Activated T-cell treated with anti-CD3 and anti-CD28 coated beads, Interleukin-2, amount 50 U/mL, for 1 hour (primary cell): ENCODE data around the gene ARMH1.

Experiments
- DNase-seq: peaks from one replicate; pipeline ENCODE4 v3.0.0-alpha.2; 2020

ARMH1 gene

DNA sequence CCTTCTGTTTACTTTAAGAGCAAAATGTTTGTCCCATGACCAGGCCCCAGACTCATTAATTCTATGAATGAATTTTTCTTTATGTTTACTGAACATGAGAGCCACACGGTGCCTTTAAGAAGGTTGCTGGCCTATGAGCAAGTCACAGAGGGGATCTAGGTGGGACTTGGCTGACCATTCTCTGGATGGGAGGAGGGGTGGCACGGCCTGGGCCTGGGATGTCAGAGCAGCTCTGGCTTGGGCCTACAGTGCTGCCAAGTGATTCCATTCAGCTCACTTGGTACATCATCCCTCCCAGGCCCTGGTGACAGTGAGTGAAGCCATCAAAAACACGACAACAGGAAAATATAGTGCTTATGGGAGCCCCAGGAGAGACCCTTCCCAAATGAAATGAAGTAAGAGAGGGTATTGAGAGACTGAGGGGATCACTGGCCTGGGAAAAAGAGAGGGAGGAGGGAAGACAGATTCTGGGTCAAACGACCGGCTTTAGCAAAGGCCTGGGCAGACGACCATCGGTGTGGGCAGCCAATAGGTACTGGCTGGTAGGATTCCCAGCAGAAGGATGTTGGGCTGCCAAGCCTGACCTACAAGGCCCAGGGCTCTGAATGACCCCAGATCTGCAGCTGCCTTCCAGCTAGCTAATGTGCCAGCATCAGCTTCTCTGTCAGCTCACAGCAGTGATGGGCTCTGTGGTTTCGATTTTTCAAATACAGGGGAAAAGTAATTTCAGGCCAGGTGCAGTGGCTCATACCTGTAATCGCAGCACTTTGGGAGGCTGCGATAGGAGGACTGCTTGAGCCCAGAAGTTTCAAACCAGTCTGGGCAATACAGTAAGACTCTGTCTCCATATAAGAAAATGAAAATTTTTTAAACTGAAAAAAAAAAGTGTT is 3.5 kb upstream of the ARMH1 start:
- DNase-seq, result no peak

DNA sequence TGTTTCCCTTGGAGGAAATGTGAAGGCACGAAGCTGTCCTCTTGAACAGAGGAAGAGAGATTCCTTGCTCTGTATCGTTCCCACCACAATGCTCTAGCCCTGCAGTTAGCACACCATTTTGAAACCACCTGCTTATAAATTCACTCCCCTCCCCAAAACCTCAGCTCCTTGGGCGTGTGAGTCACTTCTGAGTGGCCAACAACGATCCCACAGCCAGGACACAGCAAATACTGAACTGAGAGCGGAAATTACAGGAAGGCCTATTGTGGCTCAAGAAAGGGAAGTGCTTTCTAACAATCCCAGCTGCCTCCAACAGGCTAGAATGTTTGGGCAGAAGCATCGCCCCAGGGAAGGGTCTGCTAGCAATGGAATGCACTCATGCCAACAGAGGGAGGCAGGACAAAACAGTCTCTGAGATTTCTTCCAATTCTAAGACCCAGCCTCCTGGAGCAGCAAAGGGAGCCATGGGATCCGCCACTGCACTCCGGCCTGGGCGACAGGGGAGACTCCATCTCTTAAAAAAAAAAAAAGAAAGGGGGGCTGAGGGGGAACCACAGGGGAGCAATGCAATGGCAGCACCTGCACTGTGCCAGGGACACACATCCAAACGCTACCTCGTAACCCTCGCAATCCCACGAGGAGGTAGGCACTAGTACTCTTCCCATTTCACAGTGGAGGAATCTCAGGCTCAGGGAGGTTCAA is 2.1 kb upstream of the ARMH1 start:
- DNase-seq, result no peak

DNA sequence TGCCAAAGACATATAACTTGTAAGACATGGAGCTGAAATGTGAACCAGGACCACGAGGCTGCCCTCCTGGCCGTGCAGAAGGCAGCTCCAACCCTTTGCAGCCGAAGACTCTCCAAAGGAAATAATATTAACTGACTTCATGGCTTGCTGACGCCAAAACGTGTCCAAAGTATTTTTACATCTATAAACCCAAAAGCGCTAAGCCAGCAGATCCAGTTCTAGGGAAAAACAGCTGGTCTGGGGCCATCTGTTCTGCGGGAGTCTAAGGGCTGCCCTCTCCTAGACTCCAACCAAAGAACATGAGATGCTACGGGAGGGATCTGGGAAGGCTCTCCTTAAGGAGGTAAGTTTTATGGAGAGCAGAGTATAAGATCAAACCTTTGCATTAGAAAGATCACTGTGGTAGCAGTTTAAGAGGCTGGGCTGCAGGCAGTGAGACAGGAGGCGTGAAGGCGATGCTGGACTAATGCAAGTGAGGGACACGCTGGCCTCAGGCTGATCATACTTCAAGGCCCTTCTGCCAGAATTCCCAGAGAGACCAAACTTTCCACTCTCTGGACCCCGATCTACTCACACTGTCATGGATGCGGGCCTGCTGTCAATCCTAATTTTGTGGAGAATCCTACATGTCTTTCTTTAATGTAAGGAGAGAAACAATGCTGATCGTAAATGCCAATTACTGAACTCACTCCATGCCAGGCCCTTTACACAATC is 1.4 kb upstream of the ARMH1 start:
- no peak for DNase-seq

DNA sequence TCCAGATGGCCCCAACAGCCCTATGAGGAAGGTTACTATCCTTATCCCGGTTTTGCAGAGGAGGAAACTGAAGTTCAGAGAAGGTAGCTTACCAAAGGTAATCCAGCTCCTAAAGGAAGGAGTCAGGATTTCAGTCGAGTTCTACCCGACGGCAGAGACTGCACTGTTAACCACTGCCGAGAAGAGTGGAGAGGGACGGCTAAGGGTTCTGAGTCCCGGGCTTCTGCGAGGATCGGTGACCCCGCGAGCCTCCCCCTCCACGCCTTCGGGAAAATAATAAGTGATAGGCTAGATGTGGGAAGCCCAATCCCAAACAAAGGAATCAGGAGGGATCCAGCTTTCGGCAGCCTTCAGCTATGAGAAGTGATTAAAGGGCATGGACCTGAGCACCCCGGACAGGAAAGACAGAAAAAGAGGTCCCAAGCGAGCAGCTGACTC is 820 bp upstream of the ARMH1 start:
- no peak for DNase-seq

DNA sequence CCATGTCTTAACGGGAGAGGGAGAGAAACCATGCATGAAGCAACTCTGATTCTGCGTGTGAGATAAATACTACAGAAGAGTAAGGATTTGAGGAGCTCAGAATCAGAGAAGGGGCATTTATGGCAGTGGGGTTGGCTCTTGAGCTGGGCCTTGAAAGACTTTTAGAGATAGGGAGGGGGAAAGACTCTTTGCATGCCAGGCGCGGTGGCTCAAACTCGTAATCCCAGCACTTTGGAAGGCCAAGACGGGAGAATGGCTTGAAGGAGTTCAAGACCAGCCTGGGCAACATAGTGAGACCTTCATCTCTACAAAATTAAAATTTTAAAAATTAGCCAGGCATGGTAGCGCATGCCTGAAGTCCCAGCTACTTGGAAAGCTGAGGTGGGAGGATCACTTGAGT is 672 bp downstream of the ARMH1 start:
- DNase-seq, result no peak

DNA sequence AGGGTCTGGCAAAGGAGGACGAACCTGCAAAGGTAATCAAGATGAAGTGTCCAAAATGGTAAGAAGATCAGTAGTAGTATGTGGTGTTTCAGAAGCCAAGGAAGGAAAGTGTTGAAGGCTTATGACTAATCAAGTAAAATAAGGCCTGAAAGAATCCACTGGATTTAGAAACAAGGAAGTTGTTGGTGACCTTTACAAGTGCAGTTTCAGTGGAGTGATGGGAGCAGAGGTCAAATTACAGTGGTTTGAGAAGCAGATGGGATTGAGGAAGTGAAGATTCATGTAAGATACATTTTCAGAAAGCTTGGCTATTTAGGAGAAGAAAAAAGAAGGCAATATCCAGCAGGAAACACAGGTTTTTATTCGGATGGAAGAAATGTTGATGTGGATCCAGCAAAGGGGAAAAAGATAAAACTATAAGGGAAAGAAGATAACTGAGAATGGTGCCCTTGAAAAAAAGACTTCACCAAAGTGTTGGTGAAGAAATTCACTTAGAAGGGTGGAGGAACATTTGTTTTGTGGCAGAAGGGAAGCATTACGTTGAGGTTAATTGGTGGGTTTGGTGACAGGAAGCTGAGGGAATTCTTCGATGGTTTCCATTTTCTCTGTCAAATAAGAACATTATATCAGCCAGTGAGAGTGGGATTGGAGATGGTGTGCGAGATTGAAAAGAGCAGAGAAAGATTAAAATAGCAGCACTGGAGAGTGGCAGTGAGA is 2.1 kb downstream of the ARMH1 start:
- DNase-seq, result no peak

- DNase-seq, result no peak
Observed at GRCh38 chr1:44677201-44677766, 2.8 kb downstream of the ARMH1 start.

DNA sequence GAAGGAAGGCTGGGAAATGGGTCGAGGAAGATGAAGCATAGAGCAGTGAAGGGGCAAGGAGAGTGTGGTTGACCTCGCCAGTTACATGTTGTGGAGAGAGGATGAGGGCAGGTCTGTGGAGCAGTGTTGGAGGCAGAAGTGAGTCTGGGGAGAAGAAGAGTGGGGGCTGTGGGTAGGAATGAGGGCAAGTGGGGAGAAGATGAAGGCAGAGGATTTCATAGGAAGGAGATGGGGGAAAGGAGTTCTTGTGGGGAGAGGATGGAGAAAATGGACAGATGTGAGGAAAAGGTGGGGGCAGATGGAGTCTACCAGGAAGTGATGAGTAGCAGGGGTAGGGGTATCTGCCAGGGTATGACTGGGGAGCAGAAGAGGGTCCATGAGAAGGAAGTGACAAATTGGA is 3.6 kb downstream of the ARMH1 start:
- no peak for DNase-seq

DNA sequence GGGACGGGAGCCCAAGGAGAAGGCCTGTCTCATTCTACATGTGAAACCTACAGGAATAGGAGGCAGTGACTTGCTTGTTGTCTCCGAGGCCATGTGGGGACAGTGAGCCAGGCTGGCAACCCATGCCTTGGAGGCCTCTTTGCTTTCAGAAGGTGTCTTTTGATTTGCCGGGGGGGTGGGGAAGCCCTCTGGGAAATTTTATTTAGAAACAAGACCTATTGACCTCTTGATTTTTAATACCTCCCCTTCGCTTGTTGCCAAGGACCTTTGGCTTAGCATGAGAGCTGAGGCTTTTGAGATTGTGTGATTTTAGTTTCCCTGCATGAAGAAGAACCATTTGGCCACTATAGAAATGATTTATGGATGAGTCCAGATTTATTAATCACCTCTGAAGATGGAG is 4.1 kb downstream of the ARMH1 start:
- DNase-seq, result no peak

DNA sequence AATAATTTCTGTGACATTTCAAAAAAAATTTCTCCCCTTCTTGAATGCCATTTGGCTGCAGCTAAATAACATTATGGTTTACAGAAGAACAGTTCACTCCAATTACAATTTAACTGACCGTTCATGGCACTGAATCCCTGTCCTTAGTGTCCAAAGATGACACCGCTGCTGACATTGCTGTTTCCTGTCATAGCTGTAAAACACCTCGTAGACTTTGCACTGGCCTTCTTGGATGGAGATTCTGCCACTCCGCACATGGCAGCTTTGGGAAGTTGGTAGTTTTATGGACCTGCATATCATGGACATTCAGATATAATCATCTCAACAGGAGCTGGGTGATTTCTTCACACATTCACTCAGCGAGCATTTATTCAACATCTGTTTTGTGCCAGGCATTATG is 5.0 kb downstream of the ARMH1 start:
- DNase-seq, result no peak

- DNase-seq, result no peak
Observed at GRCh38 chr1:44681905-44682882, 7.7 kb downstream of the ARMH1 start.

DNA sequence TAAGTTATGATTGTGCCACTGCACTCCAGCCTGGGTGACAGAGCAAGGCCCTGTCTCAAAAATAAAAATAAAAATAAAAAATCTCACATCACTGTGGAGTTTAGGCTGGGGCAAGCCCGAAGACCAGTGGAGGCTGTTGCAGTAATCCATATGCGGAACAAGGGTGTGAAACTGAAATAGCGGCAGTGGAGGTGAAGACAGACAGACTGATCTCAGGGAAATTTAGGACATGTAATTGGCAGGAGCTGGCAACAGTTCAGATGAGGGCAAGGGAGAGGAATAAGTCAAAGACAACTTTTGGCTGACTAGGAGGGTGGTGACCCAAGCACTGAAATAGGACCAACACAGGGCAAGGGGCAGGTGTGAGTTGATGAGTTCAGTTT is 8.4 kb downstream of the ARMH1 start:
- no peak for DNase-seq

- DNase-seq, result no peak
Observed at GRCh38 chr1:44684525-44684924, 10.0 kb downstream of the ARMH1 start.

DNA sequence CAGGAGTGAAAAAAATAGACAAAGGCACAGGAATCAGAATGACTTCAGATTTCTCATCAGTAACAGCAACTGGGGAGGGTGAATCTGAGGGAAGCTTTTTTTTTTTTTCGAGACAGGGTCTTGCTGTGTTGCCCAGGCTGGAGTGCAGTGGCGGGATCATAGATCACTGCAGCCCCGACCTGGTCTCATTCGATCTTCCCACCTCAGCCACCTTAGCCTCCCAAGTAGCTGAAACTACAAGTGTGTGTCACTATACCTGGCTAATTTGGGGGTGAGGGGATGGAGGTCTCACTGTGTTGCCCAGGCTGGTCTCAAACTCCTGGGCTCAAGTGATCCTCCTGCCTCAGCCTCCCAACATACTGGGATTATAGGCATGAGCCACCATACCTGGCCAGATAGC is 10.7 kb downstream of the ARMH1 start:
- no peak for DNase-seq

DNA sequence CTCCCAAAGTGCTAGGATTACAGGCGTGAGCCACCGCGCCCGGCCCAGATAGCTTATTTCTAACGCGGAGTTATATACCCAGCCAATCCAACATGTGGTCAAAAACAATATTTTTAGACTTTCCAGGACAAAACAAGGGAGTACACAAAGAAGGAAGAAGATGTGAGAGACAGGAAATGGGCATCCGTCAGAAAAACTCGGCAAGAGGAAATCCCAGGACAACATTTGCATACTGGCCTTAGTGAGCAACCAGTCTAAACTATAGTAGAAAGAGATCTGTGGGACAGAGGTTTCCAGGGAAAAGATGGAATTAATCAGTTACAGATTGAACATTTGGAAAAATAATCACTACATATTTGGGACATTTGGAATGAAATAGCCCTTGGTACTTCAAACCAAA is 11.4 kb downstream of the ARMH1 start:
- no peak for DNase-seq

DNA sequence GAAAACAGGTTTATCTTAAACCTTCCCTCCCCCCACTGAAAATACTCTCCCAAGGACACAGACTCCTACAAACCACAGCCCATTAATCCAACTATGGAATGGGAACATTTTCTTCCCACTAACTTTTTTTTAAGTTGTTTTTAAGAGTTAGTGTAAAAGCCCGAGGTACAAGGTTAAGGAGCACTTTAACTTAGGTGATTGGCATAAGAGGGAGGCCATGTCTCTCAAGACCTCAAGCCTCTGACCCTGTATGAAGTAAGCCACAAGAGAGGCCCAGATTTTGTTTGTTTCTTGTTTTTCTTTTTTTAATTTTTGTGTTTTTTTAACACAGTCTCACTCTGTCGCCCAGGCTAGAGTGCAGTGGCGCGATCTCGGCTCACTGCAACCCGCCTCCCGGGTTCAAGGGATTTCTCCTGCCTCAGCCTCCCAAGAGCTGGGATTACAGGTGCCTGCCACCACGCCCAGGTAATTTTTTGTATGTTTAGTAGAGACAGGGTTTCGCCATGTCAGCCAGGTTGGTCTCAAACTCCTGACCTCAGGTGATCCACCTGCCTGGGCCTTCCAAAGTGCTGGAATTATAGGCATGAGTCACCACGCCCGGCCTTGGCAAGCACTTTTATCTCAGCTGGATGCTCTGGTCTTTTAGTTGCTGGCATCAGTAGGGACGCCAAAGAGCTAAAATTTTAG is 14.4 kb downstream of the ARMH1 start:
- no peak for DNase-seq

- DNase-seq, result no peak
Observed at GRCh38 chr1:44689447-44689765, 14.9 kb downstream of the ARMH1 start.

- DNase-seq, result no peak
Observed at GRCh38 chr1:44693159-44693558, 18.6 kb downstream of the ARMH1 start.

DNA sequence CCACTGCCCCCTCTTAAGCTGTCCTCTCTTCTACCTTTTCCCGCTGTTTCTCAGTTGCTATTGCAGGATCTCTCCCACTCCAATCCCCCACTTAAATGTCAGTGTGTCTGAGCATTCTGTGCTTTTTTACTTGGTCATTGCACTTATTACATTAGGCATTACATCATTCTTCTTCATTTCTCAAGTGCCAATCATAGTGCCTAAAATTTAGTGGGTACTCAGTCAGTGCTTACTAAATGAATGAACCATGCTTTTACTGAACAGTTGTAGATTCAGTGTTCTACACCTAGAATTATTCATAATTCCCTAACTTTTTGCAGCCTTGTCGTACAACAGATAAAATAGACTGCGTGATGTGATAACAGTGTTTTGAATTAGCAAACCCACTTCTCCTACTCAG is 19.4 kb downstream of the ARMH1 start:
- DNase-seq, result no peak

GRCh38 chr1:44694863-44695478 is 20.5 kb downstream of the ARMH1 start:
- no peak for DNase-seq

DNA sequence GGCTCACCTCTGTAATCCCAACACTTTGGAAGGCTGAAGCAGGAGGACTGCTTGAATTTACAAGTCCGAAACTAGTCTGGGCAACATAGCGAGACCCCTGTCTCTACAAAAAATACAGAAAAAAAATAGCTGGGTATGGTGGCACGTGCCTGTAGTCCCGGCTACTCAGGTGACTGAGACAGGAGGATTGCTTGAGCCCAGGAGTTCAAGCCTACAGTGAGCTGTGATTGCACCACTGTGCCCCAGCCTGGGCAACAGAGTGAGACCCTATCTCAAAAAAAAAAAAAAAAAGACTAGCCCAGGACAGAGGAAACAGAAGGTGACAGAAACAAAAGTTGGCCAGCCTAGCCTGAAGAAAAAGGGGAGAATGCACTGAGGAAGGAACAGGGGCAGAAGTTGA is 21.2 kb downstream of the ARMH1 start:
- no peak for DNase-seq
